ENCODE data around the gene TMEM258. TPM values are rescaled to one million over a fixed set of nuclear protein-coding genes. Genes with fewer than 3 reads are reported as not detected.

The TMEM258 gene
- total and polyA plus RNA-seq, 2 experiments from 2014 or later = 35.3 to 241 TPM

DNA sequence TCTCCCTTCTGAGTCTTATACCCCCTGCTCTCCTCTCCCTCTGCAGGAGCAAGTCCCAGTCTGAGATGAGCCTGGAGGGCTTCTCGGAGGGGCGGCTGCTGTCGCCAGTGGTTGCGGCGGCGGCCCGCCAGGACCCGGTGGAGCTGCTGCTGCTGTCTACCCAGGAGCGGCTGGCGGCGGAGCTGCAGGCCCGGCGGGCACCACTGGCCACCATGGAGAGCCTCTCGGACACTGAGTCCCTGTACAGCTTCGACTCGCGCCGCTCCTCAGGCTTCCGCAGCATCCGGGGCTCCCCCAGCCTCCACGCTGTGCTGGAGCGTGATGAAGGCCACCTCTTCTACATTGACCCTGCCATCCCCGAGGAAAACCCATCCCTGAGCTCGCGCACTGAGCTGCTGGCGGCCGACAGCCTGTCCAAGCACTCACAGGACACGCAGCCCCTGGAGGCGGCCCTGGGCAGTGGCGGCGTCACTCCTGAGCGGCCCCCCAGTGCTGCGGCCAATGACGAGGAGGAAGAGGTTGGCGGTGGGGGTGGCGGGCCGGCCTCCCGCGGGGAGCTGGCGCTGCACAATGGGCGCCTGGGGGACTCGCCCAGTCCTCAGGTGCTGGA lies 48.8 kb downstream of the TMEM258 start:
- Histone ChIP-seq H3K9me3 (ENCODE audit: low read depth) (no peaks in the 10 kb centered on the region), H3K36me3 (no peaks in the 10 kb centered on the region), H3K27me3 (no peaks in the 10 kb centered on the region), H3K4me3 (no peak overlapping the region), H3K27ac (no peak overlapping the region), H3K4me1 (ENCODE audit: low read depth) (peaks cover 4% of the 10 kb centered on the region)
- TF ChIP-seq CTCF (IDR thresholded peaks at IDR 0.05; ENCODE audit: low read depth, low read length) = no peak
- no peak for DNase-seq (ENCODE audit: low read depth in 1 of 2, low spot score in 1 of 2)

DNA sequence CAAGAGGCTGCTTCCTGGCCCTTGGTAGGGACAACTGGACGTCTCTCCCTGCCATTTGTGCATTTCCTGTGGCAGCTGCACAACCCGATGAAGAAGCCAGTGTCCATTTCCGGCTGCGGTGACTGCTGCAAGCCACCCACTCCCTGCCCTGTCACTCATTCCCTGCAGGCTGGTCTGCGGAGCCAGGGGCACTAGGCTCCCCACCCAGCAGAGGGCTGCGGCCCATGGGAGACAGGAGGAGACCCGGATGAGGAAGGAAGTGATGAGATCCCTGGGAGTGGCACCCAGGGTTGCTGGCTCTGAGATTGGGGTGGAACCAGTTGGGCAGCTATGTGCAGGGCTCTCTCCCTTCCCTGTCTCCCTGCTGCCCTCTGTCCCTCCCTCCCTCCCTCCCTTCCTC lies 50.0 kb downstream of the TMEM258 start:
- no peaks in the 10 kb centered on the region for H3K36me3 ChIP-seq
- no peaks in the 10 kb centered on the region for H3K9me3 ChIP-seq (ENCODE audit: low read depth)
- no peaks in the 10 kb centered on the region for H3K4me1 ChIP-seq (ENCODE audit: low read depth)
- DNase-seq (ENCODE audit: low read depth in 1 of 2, low spot score in 1 of 2) = no peak
- no peak overlapping the region for H3K4me3 ChIP-seq
- no peak overlapping the region for H3K27ac ChIP-seq
- no peaks in the 10 kb centered on the region for H3K27me3 ChIP-seq
- TF ChIP-seq CTCF (IDR thresholded peaks at IDR 0.05; ENCODE audit: low read depth, low read length) = no peak

GRCh38 chr11:61739966-61740365 lies 52.4 kb downstream of the TMEM258 start:
- no peaks in the 10 kb centered on the region for H3K4me1 ChIP-seq (ENCODE audit: low read depth)
- no peaks in the 10 kb centered on the region for H3K27me3 ChIP-seq
- no peak for TF ChIP-seq CTCF (IDR thresholded peaks at IDR 0.05; ENCODE audit: low read depth, low read length)
- H3K4me3 ChIP-seq = no peak overlapping the region
- no peak overlapping the region for H3K27ac ChIP-seq
- no peaks in the 10 kb centered on the region for H3K9me3 ChIP-seq (ENCODE audit: low read depth)
- no peak for DNase-seq (ENCODE audit: low read depth in 1 of 2, low spot score in 1 of 2)
- H3K36me3 ChIP-seq = no peaks in the 10 kb centered on the region

DNA sequence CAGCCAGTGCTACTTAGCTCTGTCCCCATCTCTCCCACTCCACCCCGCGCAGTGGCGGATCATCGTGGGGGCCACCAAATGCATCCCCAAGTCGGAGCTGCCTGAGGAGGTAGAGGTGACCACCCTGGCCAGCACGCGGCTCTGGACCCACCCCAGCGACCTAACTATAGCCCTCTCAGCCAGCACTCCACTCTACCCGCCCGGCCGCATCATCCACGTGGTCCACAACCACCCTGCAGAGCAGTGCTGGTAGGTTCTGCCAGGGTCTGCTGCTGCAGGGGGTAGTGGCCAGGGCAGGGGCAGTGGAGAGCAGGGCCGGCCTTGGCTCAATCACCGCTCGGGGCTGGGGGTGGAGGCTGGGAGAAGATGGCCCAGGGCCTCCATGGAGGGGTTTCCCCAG lies 53.0 kb downstream of the TMEM258 start:
- Histone ChIP-seq H3K27me3 (no peaks in the 10 kb centered on the region), H3K4me3 (no peak overlapping the region), H3K27ac (no peak overlapping the region), H3K36me3 (no peaks in the 10 kb centered on the region), H3K9me3 (ENCODE audit: low read depth) (no peaks in the 10 kb centered on the region), H3K4me1 (ENCODE audit: low read depth) (no peaks in the 10 kb centered on the region)
- no peak for TF ChIP-seq CTCF (IDR thresholded peaks at IDR 0.05; ENCODE audit: low read depth, low read length)
- DNase-seq (ENCODE audit: low read depth in 1 of 2, low spot score in 1 of 2) = no peak

Other genes starting within 250 kb of the TMEM258 start
- gene SYT7, start 211.5 kb downstream of the TMEM258 start, total RNA-seq = 8.7 and 12.1 TPM in 2 replicates
- gene SYT7, start 211.5 kb downstream of the TMEM258 start, polyA plus RNA-seq = 6.3 and 7.5 TPM in 2 replicates
- gene DAGLA, start 112.2 kb downstream of the TMEM258 start, total RNA-seq = 5.5 and 6.3 TPM in 2 replicates
- gene DAGLA, start 112.2 kb downstream of the TMEM258 start, polyA plus RNA-seq = 2.1 and 3.4 TPM in 2 replicates
- gene MYRF, start 40.0 kb downstream of the TMEM258 start, total RNA-seq = 48.0 and 56.9 TPM in 2 replicates
- gene MYRF, start 40.0 kb downstream of the TMEM258 start, polyA plus RNA-seq = 29.3 and 41.2 TPM in 2 replicates
- gene FEN1, start 312 bp upstream of the TMEM258 start, total RNA-seq = 13.5 and 30.7 TPM in 2 replicates
- 13.2 and 39.2 TPM in 2 replicates for gene FEN1, start 312 bp upstream of the TMEM258 start, polyA plus RNA-seq
- 114 and 164 TPM in 2 replicates for gene FADS1, start 24.4 kb upstream of the TMEM258 start, total RNA-seq
- gene FADS1, start 24.4 kb upstream of the TMEM258 start, polyA plus RNA-seq = 183 and 249 TPM in 2 replicates
- gene FADS2, start 35.7 kb upstream of the TMEM258 start, total RNA-seq = 103 and 239 TPM in 2 replicates
- 129 and 262 TPM in 2 replicates for gene FADS2, start 35.7 kb upstream of the TMEM258 start, polyA plus RNA-seq
- 42.0 and 42.9 TPM in 2 replicates for gene FADS3, start 98.9 kb upstream of the TMEM258 start, total RNA-seq
- gene FADS3, start 98.9 kb upstream of the TMEM258 start, polyA plus RNA-seq = 45.0 and 48.0 TPM in 2 replicates
- 6.7 and 11.6 TPM in 2 replicates for gene RAB3IL1, start 125.0 kb upstream of the TMEM258 start, total RNA-seq
- gene RAB3IL1, start 125.0 kb upstream of the TMEM258 start, polyA plus RNA-seq = 8.3 and 14.6 TPM in 2 replicates
- 0.27 and 0.39 TPM in 2 replicates for gene BEST1, start 157.8 kb upstream of the TMEM258 start, total RNA-seq
- gene BEST1, start 157.8 kb upstream of the TMEM258 start, polyA plus RNA-seq = 0.17 and 0.34 TPM in 2 replicates
- 679 and 858 TPM in 2 replicates for gene FTH1, start 175.0 kb upstream of the TMEM258 start, total RNA-seq
- 2,885 and 3,180 TPM in 2 replicates for gene FTH1, start 175.0 kb upstream of the TMEM258 start, polyA plus RNA-seq